Caco-2 (cell line): ENCODE data around the gene EMC8. TPM values are rescaled to one million over a fixed set of nuclear protein-coding genes. Genes with fewer than 3 reads are reported as not detected.

Experiments used
- BruUV-seq: library from RNA; stranded (reverse); fragments of 400-500 nt; replicated peaks from 2 replicates; lab custom pipeline; 2021; lab: Mats Ljungman, UMichigan
- CTCF ChIA-PET: fragments of 300-600 bp; sonication (Branson Sonifier 250); formaldehyde crosslinking; loops from one replicate; lab custom pipeline; 2022; ENCODE audit warnings: antibody characterized with exemption; lab: Charles Lee
- POLR2A ChIA-PET: fragments of 300-600 bp; sonication (Branson Sonifier 250); formaldehyde crosslinking; loops from one replicate; lab custom pipeline; 2022; ENCODE audit warnings: antibody characterized with exemption; lab: Charles Lee
- DNase-seq, 2 experiments: peaks; one replicate each; pipeline versions ENCODE4 v3.0.0 to v3.0.0-alpha.2; 2020 to 2022
- H3K27me3 ChIP-seq: replicated peaks from 2 replicates; pipeline ENCODE4 v1.6.0; 2011; ENCODE audit warnings: low read length; ENCODE audit not compliant: control insufficient read depth, insufficient read depth
- H3K36me3 ChIP-seq: 2 replicates; pipeline ENCODE4 v1.5.1; 2011; ENCODE audit warnings: low read length; ENCODE audit not compliant: control insufficient read depth, insufficient read depth
- H3K4me1 ChIP-seq: fragments of 250-450 bp; sonication (Bioruptor Pico); 2 replicates; pipeline ENCODE4 v1.5.1; 2020; ENCODE audit warnings: mild to moderate bottlenecking
- H3K4me3 ChIP-seq: 2 replicates; pipeline ENCODE4 v1.5.1; 2011; ENCODE audit warnings: low read depth, mild to moderate bottlenecking, control low read depth, low read length
- H3K9me3 ChIP-seq: fragments of 250-450 bp; sonication (Bioruptor Pico); 2 replicates; pipeline ENCODE4 v1.5.1; 2020; ENCODE audit warnings: mild to moderate bottlenecking, moderate library complexity
- H3K27ac Mint-ChIP-seq: one replicate; pipeline ENCODE4 v1.8.0; 2022; ENCODE audit warnings: mixed read lengths; ENCODE audit not compliant: unreplicated experiment
- H3K27me3 Mint-ChIP-seq: one replicate; pipeline ENCODE4 v1.8.0; 2022; ENCODE audit warnings: mixed read lengths; ENCODE audit not compliant: insufficient read depth, unreplicated experiment
- H3K36me3 Mint-ChIP-seq: one replicate; pipeline ENCODE4 v1.8.0; 2022; ENCODE audit warnings: mild to moderate bottlenecking, mixed read lengths; ENCODE audit not compliant: insufficient read depth, unreplicated experiment
- H3K4me1 Mint-ChIP-seq: one replicate; pipeline ENCODE4 v1.8.0; 2022; ENCODE audit warnings: low read depth, mixed read lengths; ENCODE audit not compliant: unreplicated experiment
- H3K4me3 Mint-ChIP-seq: one replicate; pipeline ENCODE4 v1.8.0; 2022; ENCODE audit warnings: mild to moderate bottlenecking, moderate library complexity, mixed read lengths; ENCODE audit not compliant: unreplicated experiment
- H3K9me3 Mint-ChIP-seq: one replicate; pipeline ENCODE4 v1.8.0; 2022; ENCODE audit warnings: mixed read lengths; ENCODE audit not compliant: unreplicated experiment
- intact Hi-C: fragments of 100-400 bp; cut with micrococcal nuclease; formaldehyde crosslinking; loops from one replicate; pipeline ENCODE4 v1.10.0; 2022; ENCODE audit not compliant: unreplicated experiment
- total RNA-seq: library from RNA; stranded (reverse); gene quantifications from 2 replicates; pipeline ENCODE4 v1.2.3, GENCODE V29; 2022
- TF ChIP-seq, protein P1 (sequence below), 2 experiments: fragments of 200-600 bp in 1 of 2; IDR thresholded peaks; 1 replicate in 1 of 2; 2 replicates in 1 of 2; pipeline versions ENCODE4 v1.5.1 to v1.8.0; 2011 to 2022; ENCODE audit warnings: antibody characterized with exemption in 1 of 2, control low read depth in 1 of 2, inconsistent platforms in 1 of 2, low read depth in 1 of 2, low read length in 1 of 2, mild to moderate bottlenecking in 1 of 2, moderate library complexity in 1 of 2; ENCODE audit not compliant: insufficient read depth in 1 of 2, severe bottlenecking in 1 of 2, unreplicated experiment in 1 of 2

Gene EMC8
- total RNA-seq, 1 experiment from 2014 or later, result 94.7 TPM

- H3K4me3 Mint-ChIP-seq, result no peak overlapping the region
- no peaks in the 10 kb centered on the region for H3K36me3 Mint-ChIP-seq
- H3K4me1 ChIP-seq, result no peaks in the 10 kb centered on the region
- CTCF ChIA-PET, result interaction anchor here (0.7 to 1.0 kb wide), 4 partner anchors 12 to 179 kb away, joined by 3 to 4 read pairs (median 4); no protein-coding TSS in a partner anchor
- peaks cover 5% of the 10 kb centered on the region; the same call in 1 of the 2 replicates for H3K9me3 ChIP-seq
- H3K9me3 Mint-ChIP-seq, result peaks cover 10% of the 10 kb centered on the region
- intact Hi-C loops, result no loop called here
- no peaks in the 10 kb centered on the region for H3K27me3 Mint-ChIP-seq
- POLR2A ChIA-PET, result no interaction called here
- no peaks in the 10 kb centered on the region for H3K36me3 ChIP-seq
- no peaks in the 10 kb centered on the region for H3K4me1 Mint-ChIP-seq
- no peak overlapping the region for H3K27ac Mint-ChIP-seq
- TF ChIP-seq, protein P1, sequence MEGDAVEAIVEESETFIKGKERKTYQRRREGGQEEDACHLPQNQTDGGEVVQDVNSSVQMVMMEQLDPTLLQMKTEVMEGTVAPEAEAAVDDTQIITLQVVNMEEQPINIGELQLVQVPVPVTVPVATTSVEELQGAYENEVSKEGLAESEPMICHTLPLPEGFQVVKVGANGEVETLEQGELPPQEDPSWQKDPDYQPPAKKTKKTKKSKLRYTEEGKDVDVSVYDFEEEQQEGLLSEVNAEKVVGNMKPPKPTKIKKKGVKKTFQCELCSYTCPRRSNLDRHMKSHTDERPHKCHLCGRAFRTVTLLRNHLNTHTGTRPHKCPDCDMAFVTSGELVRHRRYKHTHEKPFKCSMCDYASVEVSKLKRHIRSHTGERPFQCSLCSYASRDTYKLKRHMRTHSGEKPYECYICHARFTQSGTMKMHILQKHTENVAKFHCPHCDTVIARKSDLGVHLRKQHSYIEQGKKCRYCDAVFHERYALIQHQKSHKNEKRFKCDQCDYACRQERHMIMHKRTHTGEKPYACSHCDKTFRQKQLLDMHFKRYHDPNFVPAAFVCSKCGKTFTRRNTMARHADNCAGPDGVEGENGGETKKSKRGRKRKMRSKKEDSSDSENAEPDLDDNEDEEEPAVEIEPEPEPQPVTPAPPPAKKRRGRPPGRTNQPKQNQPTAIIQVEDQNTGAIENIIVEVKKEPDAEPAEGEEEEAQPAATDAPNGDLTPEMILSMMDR (IDR thresholded peaks at IDR 0.05; ENCODE audit: insufficient read depth in 1 of 2, low read depth in 1 of 2, low read length in 1 of 2, severe bottlenecking in 1 of 2, unreplicated experiment in 1 of 2), result no peak
- H3K27me3 ChIP-seq, result no peaks in the 10 kb centered on the region
- no peak for DNase-seq
- BruUV-seq, result no TSS peak
- no peak overlapping the region for H3K4me3 ChIP-seq
Observed at GRCh38 chr16:85836706-85837582, 37.6 kb upstream of the EMC8 start.

- DNase-seq, result no peak
- ChIA-PET CTCF (interaction anchor here (0.7 kb wide), 1 partner anchor 13 kb away, joined by 3 read pairs; no protein-coding TSS in a partner anchor), POLR2A (no interaction called here)
- BruUV-seq, result no TSS peak
- TF ChIP-seq, protein P1 (IDR thresholded peaks at IDR 0.05; ENCODE audit: insufficient read depth in 1 of 2, low read depth in 1 of 2, low read length in 1 of 2, severe bottlenecking in 1 of 2, unreplicated experiment in 1 of 2), result no peak
- no peaks in the 10 kb centered on the region for H3K36me3 ChIP-seq
- Mint-ChIP-seq H3K36me3 (no peaks in the 10 kb centered on the region), H3K4me1 (no peaks in the 10 kb centered on the region), H3K27ac (no peak overlapping the region), H3K9me3 (peaks cover 10% of the 10 kb centered on the region), H3K4me3 (no peak overlapping the region), H3K27me3 (no peaks in the 10 kb centered on the region)
- no peaks in the 10 kb centered on the region for H3K4me1 ChIP-seq
- no peak overlapping the region for H3K4me3 ChIP-seq
- intact Hi-C loops, result no loop called here
- no peaks in the 10 kb centered on the region for H3K27me3 ChIP-seq
- peaks cover 5% of the 10 kb centered on the region; the same call in 1 of the 2 replicates for H3K9me3 ChIP-seq
Observed at GRCh38 chr16:85835956-85836705, 36.8 kb upstream of the EMC8 start.

GRCh38 chr16:85835227-85835751 lies 35.9 kb upstream of the EMC8 start:
- Histone ChIP-seq H3K4me1 (no peaks in the 10 kb centered on the region), H3K4me3 (no peak overlapping the region), H3K9me3 (peaks cover 5% of the 10 kb centered on the region; the same call in 1 of the 2 replicates), H3K27me3 (no peaks in the 10 kb centered on the region), H3K36me3 (no peaks in the 10 kb centered on the region)
- no peaks in the 10 kb centered on the region for H3K36me3 Mint-ChIP-seq
- DNase-seq, result no peak
- H3K4me3 Mint-ChIP-seq, result no peak overlapping the region
- POLR2A ChIA-PET, result no interaction called here
- intact Hi-C loops, result no loop called here
- no TSS peak for BruUV-seq
- CTCF ChIA-PET, result no interaction called here
- H3K4me1 Mint-ChIP-seq, result no peaks in the 10 kb centered on the region
- H3K27ac Mint-ChIP-seq, result no peak overlapping the region
- peaks cover 10% of the 10 kb centered on the region for H3K9me3 Mint-ChIP-seq
- H3K27me3 Mint-ChIP-seq, result no peaks in the 10 kb centered on the region
- TF ChIP-seq, protein P1 (IDR thresholded peaks at IDR 0.05; ENCODE audit: insufficient read depth in 1 of 2, low read depth in 1 of 2, low read length in 1 of 2, severe bottlenecking in 1 of 2, unreplicated experiment in 1 of 2), result no peak
